Keratinocyte (primary cell): ENCODE measurements around the gene P2RX1. TPM values are rescaled to one million over a fixed set of nuclear protein-coding genes. Genes with fewer than 3 reads are reported as not detected.

Experiments used
- DNase-seq: peaks from one replicate; pipeline ENCODE4 v3.0.0-alpha.2; 2011; ENCODE audit warnings: low read depth, missing footprints, low spot score
- FAIRE-seq: peaks from 2 replicates; lab custom pipeline; 2011; peaks lifted over from hg19 to GRCh38; lab: Jason Lieb, UNC
- H2AFZ ChIP-seq: 2 replicates; pipeline ENCODE4 v1.6.0; 2012; ENCODE audit warnings: low read length, control low read depth, inconsistent platforms; ENCODE audit not compliant: control insufficient read depth
- H3K27ac ChIP-seq: 2 replicates; pipeline ENCODE4 v1.5.1; 2011; ENCODE audit warnings: low read length; ENCODE audit not compliant: control insufficient read depth, insufficient read depth
- H3K27me3 ChIP-seq: 3 replicates; pipeline ENCODE4 v1.6.0; 2011; ENCODE audit warnings: low read length; ENCODE audit not compliant: control insufficient read depth, insufficient read depth; ENCODE audit errors: extremely low read depth
- H3K36me3 ChIP-seq, 2 experiments: 2 replicates in 1 of 2; 3 replicates in 1 of 2; pipeline ENCODE4 v1.5.1; 2011; ENCODE audit warnings: low read length in 2 of 2, mild to moderate bottlenecking in 1 of 2; ENCODE audit not compliant: control insufficient read depth in 2 of 2, insufficient read depth in 2 of 2; ENCODE audit errors: extremely low read depth in 1 of 2
- H3K4me1 ChIP-seq: 3 replicates; pipeline ENCODE4 v1.5.1; 2011; ENCODE audit warnings: low read length; ENCODE audit not compliant: control insufficient read depth, insufficient read depth; ENCODE audit errors: extremely low read depth
- H3K4me2 ChIP-seq: 3 replicates; pipeline ENCODE4 v1.6.0; 2011; ENCODE audit warnings: low read depth, low read length; ENCODE audit not compliant: control insufficient read depth, insufficient read depth; ENCODE audit errors: extremely low read depth
- H3K4me3 ChIP-seq, 3 experiments: fragments of 200-600 bp in 1 of 3; sonication (generic) in 1 of 3; 2 replicates in 2 of 3; 3 replicates in 1 of 3; pipeline ENCODE4 v1.5.1; 2011 to 2016; ENCODE audit warnings: low read length in 3 of 3, mild to moderate bottlenecking in 3 of 3, control low read depth in 2 of 3, inconsistent platforms in 1 of 3, low read depth in 1 of 3, mixed read lengths in 1 of 3, mixed run types in 1 of 3, moderate library complexity in 1 of 3; ENCODE audit not compliant: control insufficient read depth in 2 of 3, insufficient read depth in 2 of 3; ENCODE audit errors: extremely low read depth in 1 of 3
- H3K79me2 ChIP-seq: 2 replicates; pipeline ENCODE4 v1.6.0; 2012; ENCODE audit warnings: low read length; ENCODE audit not compliant: control insufficient read depth, insufficient read depth
- H3K9ac ChIP-seq: 3 replicates; pipeline ENCODE4 v1.6.0; 2011; ENCODE audit warnings: low read length; ENCODE audit not compliant: control insufficient read depth, insufficient read depth; ENCODE audit errors: extremely low read depth
- H3K9me1 ChIP-seq: 3 replicates; pipeline ENCODE4 v1.6.0; 2011; ENCODE audit warnings: low read length; ENCODE audit not compliant: control insufficient read depth, insufficient read depth; ENCODE audit errors: extremely low read depth
- H3K9me3 ChIP-seq: 2 replicates; pipeline ENCODE4 v1.5.1; 2012; ENCODE audit warnings: low read depth, low read length; ENCODE audit not compliant: control insufficient read depth
- H4K20me1 ChIP-seq: 3 replicates; pipeline ENCODE4 v1.6.0; 2011; ENCODE audit warnings: low read length; ENCODE audit not compliant: control insufficient read depth, insufficient read depth; ENCODE audit errors: extremely low read depth
- CTCF ChIP-seq, 3 experiments: IDR thresholded peaks in 1 of 3; conservative IDR thresholded peaks in 1 of 3; optimal IDR thresholded peaks in 1 of 3; 2 replicates in 2 of 3; 3 replicates in 1 of 3; pipeline versions ENCODE3 to v1.5.1; 2011; ENCODE audit warnings: low read length in 3 of 3, mild to moderate bottlenecking in 3 of 3, moderate library complexity in 2 of 3, control low read depth in 1 of 3, inconsistent platforms in 1 of 3; ENCODE audit not compliant: insufficient read depth in 2 of 3; ENCODE audit errors: extremely low read depth in 1 of 3
- EZH2 ChIP-seq: IDR thresholded peaks from one replicate; pipeline ENCODE4 v1.6.1; 2012; ENCODE audit warnings: inconsistent platforms, mild to moderate bottlenecking, low read length, moderate library complexity
- dilution Hi-C: fragments of 300-500 bp; cut with MboI; formaldehyde crosslinking; loops from one replicate; pipeline ENCODE4 v1.7.0; 2020; ENCODE audit warnings: low sequenced_read_pairs; ENCODE audit not compliant: extremely low pct_ligation_motif_present
- polyA plus RNA-seq, 5 experiments: library from polyadenylated mRNA; depleted of rRNA in 3 of 5; stranded (reverse) in 3 of 5; stranded (forward) in 1 of 5; unstranded in 1 of 5; fragments of >200 nt; gene quantifications; 1 replicate in 1 of 5; 2 replicates in 3 of 5; 3 replicates in 1 of 5; pipeline versions ENCODE4 v1.2.1 to v1.2.3, GENCODE V29; 2011 to 2012; ENCODE audit warnings: missing spikeins in 2 of 5, low read depth in 1 of 5, low replicate concordance in 1 of 5

P2RX1 gene
- polyA plus RNA-seq, 1 donor (not counting 4 experiments of a cell fraction or from before 2014, with no cell fraction given), result not detected

GRCh38 chr17:3887394-3887793 lies 28.9 kb downstream of the P2RX1 start:
- peaks cover 0 to 2% of the 10 kb centered on the region in 2 experiments for H3K36me3 ChIP-seq
- H3K27ac ChIP-seq, result peak overlapping the region; percentile 75
- H3K79me2 ChIP-seq, result no peaks in the 10 kb centered on the region
- peaks cover 45% of the 10 kb centered on the region for H3K4me1 ChIP-seq
- no peak overlapping the region for H3K4me2 ChIP-seq
- no peak overlapping the region for H2AFZ ChIP-seq
- no peaks in the 10 kb centered on the region for H3K9me3 ChIP-seq
- no peak overlapping the region for H3K4me3 ChIP-seq
- no peaks in the 10 kb centered on the region for H3K27me3 ChIP-seq
- DNase-seq (no peak), FAIRE-seq (no peak)
- no peaks in the 10 kb centered on the region for H3K9me1 ChIP-seq
- dilution Hi-C loops, result no loop called here
- TF ChIP-seq CTCF (optimal IDR thresholded peaks at IDR 0.05 in 1 of 3, IDR thresholded peaks at IDR 0.05 in 1 of 3, conservative IDR thresholded peaks at IDR 0.05 in 1 of 3; ENCODE audit: extremely low read depth in 1 of 3, insufficient read depth in 2 of 3, low read length in 3 of 3) (no peak), EZH2 (no peak)
- H4K20me1 ChIP-seq, result no peaks in the 10 kb centered on the region
- H3K9ac ChIP-seq, result peak overlapping the region; percentile 64

- Histone ChIP-seq H3K27ac (no peak overlapping the region), H3K79me2 (no peaks in the 10 kb centered on the region), H3K9ac (no peak overlapping the region), H3K4me2 (no peak overlapping the region), H3K9me3 (no peaks in the 10 kb centered on the region), H3K36me3 (peaks cover 0 to 2% of the 10 kb centered on the region in 2 experiments), H3K27me3 (no peaks in the 10 kb centered on the region), H3K9me1 (no peaks in the 10 kb centered on the region), H2AFZ (no peak overlapping the region), H4K20me1 (no peaks in the 10 kb centered on the region), H3K4me1 (peaks cover 41% of the 10 kb centered on the region), H3K4me3 (no peak overlapping the region)
- no peak for TF ChIP-seq CTCF (optimal IDR thresholded peaks at IDR 0.05 in 1 of 3, IDR thresholded peaks at IDR 0.05 in 1 of 3, conservative IDR thresholded peaks at IDR 0.05 in 1 of 3; ENCODE audit: extremely low read depth in 1 of 3, insufficient read depth in 2 of 3, low read length in 3 of 3)
- no peak for TF ChIP-seq EZH2
- DNase-seq, result no peak
- FAIRE-seq, result no peak
- dilution Hi-C loops, result no loop called here
Observed at GRCh38 chr17:3886776-3887175, 29.5 kb downstream of the P2RX1 start.
